ENCODE measurements around the gene ZNF598. TPM values are rescaled to one million over a fixed set of nuclear protein-coding genes. Genes with fewer than 3 reads are reported as not detected.

Gene ZNF598
- total RNA-seq, 1 experiment from 2014 or later = 57.4 TPM

GRCh38 chr16:2039274-2040031 is 29.8 kb upstream of the ZNF598 start:
- BruUV-seq (replicated peaks) = no TSS peak
- no peak overlapping the region for H3K4me3 ChIP-seq (replicated peaks in 1 of 2; ENCODE audit: low read depth in 1 of 2, low read length in 2 of 2)
- H3K9me3 ChIP-seq (ENCODE audit: control insufficient read depth in 1 of 2, insufficient read depth in 1 of 2, low read depth in 1 of 2, low read length in 2 of 2) = no peaks in the 10 kb centered on the region
- H3K4me2 ChIP-seq (ENCODE audit: low read length) = no peak overlapping the region
- no peaks in the 10 kb centered on the region for H3K27me3 ChIP-seq (ENCODE audit: insufficient read depth, low read length)
- peaks cover 5 to 41% of the 10 kb centered on the region in 2 experiments; a peak in 2 of 4 replicates for H3K4me1 ChIP-seq (ENCODE audit: control insufficient read depth in 1 of 2, insufficient read depth in 2 of 2, low read length in 2 of 2)
- H3K9me2 ChIP-seq (ENCODE audit: insufficient read depth) = no peaks in the 10 kb centered on the region
- POLR2A ChIA-PET = no interaction called here
- no peak overlapping the region for H3K9ac ChIP-seq (ENCODE audit: low read length)
- no peaks in the 10 kb centered on the region for H4K20me1 ChIP-seq (ENCODE audit: insufficient read depth)
- no peaks in the 10 kb centered on the region for H3K36me3 ChIP-seq (ENCODE audit: control insufficient read depth in 1 of 2, insufficient read depth in 2 of 2, low read length in 2 of 2)
- TF ChIP-seq EZH2 (IDR thresholded peaks at IDR 0.05) (no peak), RAD21 (IDR thresholded peaks at IDR 0.05; ENCODE audit: low read depth) (no peak), ZBTB33 (IDR thresholded peaks at IDR 0.05; ENCODE audit: extremely low read depth, insufficient replicate concordance, low read length) (no peak), TCF7L2 (IDR thresholded peaks at IDR 0.05; ENCODE audit: borderline replicate concordance, extremely low read depth, insufficient read depth, insufficient read length) (no peak), MAX (IDR thresholded peaks at IDR 0.05) (no peak), ATF3 (IDR thresholded peaks at IDR 0.05) (no peak), POLR2AphosphoS5 (IDR thresholded peaks at IDR 0.05; ENCODE audit: low read depth, low read length) (no peak), REST (IDR thresholded peaks at IDR 0.05; ENCODE audit: low read depth) (no peak)
- intact Hi-C loops (cut with micrococcal nuclease) = no loop called here
- RAD21 ChIA-PET (ENCODE audit: low non-redundant PET in 1 of 2, low total read pairs in 2 of 2, uncharacterized antibody in 2 of 2, unreplicated experiment in 2 of 2) = no interaction called here
- ATAC-seq = no peak
- no peak overlapping the region for H2AFZ ChIP-seq (ENCODE audit: low read depth, low read length, poor library complexity, severe bottlenecking)
- no peaks in the 10 kb centered on the region for H3K79me2 ChIP-seq (ENCODE audit: insufficient read depth, low read length)
- no peak for DNase-seq (ENCODE audit: low read depth, low spot score)
- no peak overlapping the region; the same call in 1 of the 2 replicates for H3K27ac ChIP-seq (ENCODE audit: low read depth, low read length)
- CTCF ChIA-PET = no interaction called here
